ENCODE results near the gene RTN4R.
"Not testable (repeated sequence)": the region's sequence is repeated elsewhere in the genome, so short reads cannot be mapped to it uniquely, and the experiment has no call there.

The RTN4R gene

GRCh38 chr22:20269673-20270072 lies 1.6 kb upstream of the RTN4R start:
- not testable (repeated sequence) for DNase-seq

DNA sequence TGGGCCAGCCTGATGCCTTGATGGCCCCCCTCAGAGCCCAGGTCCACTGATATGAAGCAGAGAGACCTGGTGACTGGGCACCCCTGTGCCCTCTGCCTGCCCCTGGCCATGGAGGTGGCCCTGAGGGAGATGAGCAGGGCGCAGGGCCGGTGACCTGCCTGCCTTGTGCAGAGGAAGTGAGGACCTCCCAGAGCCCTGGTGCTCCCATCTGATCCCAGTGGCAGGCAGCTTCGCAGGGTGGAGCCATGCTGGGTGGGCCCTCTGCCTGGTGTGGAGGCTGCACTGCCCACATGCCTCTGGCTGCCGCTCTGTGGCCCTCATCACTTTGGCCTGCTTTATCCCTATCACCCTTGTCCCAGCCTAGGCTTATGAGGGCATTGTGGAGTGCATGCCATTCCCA lies 1.1 kb upstream of the RTN4R start:
- DNase-seq = not testable (repeated sequence)

- DNase-seq = peak; percentile 33
Measured at GRCh38 chr22:20267441-20268278, 458 bp downstream of the RTN4R start.

DNA sequence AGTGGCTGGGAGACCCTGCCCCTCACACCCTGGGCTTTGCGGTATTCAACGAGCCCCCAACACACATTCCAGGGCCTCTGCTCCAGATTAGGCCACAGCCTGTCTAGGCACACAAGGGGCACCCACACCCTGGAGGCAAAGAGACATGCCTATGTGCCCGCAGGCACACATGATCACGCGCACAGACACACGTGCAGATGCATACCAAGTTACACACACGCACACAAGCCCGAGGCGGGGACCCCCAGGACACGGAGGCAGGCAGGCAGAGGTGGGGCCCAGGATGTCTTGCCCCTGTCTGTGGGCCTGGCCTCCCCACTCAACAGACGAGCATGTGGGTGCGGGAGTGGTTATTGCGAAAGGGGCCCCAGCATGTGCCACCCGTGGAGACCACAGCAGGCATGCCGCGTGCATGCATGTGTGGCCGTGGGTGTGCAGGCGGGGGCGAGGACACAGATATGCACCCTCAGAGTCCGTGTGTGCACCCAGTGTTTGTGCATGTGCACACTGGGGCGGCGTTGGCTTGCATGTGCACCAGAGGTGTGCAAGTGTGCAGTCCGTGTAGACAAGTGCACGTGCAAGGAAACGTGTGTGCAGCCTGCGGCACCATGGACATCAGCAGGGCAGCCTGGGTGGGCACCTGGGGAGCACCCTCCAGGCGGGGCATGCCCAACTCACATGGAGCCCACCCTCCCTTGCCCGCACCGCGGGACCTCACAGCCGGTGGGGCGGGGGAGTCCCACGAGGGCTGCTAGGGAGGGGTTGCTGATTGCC lies 1.3 kb downstream of the RTN4R start:
- DNase-seq = not testable (repeated sequence)

DNA sequence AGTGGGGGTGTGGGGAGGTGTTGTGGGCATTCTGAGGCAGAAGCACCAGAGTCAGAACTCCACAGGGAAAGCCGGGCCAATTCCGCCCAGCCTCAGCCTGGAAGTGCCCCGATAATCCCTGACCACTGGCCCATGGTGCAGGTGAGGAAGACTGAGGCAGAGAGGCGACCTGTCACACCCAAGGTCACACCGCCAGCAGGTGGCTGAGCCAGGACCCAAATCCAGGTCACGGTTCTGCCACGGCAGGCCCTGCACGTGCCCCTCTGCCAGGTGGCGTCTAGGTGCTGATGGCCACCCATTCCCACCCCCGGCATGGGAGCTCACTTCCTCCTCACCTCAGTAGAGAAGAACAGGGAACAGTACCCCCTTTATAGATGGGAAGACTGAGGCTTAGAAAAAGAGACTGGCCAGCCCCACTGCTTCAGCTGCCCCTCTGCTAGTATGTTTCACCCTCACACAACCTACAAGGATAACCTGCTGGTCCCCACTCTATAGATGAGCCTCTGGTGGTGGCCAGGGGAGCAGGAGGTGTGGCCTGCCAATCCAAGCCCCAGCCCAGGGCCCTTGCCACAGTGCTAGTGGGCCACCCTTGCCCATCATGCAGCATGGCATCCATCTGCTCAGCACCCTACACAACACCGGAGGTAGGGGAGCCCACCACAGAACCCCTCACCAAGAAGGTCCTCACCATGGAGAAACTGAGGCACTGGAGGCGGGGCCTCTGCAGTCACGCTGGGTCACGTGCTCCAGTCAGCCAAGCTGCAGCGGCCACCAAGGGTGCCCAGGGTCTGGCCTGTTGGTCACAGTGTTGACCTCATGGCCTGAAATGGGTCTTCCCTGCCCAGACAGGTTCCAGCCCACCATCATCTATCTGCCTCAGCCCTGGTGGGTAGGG lies 2.1 kb downstream of the RTN4R start:
- DNase-seq = not testable (repeated sequence)

DNA sequence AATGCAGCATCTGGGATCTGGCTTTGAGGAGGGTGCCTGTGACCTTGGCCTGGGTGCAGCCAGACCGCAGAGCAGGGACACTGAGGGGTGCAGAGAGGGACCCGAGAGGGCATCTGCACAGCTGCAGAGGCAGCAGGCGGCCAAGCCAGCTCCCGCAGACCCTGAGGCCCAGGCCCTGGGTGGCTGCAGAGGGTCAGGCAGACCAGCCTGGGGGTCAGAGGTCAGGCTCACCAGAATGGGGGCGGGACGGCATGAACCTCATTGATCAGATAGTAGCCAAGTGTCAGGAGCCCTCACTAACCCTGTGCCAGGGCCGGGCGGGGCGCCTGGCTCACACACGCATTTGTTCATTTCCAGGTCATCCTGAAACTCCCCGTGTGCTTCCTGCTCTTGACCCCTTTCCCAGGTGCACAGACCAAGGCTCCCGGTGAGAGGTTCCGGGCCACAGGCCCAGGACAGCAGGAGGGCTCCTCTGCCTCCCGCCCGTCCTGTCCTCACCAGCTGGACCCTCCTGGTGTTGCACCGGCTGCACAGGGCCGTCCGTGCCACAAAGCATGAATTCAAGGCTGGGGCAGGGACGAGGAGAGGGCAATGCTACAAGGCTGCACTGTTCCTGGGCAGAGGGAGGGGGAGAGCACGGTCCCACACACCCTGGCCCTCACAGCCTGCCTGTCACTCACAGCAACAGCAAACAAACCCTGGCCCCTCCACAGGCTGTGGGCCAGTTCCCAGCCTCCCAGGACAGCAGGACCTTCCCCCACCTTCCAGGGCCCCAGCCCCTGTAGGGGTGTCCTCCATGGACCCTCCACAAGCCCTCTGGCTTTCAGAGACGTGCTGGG lies 3.3 kb downstream of the RTN4R start:
- DNase-seq = no peak

- DNase-seq = not testable (repeated sequence)
Measured at GRCh38 chr22:20263404-20264281, 4.5 kb downstream of the RTN4R start.

DNA sequence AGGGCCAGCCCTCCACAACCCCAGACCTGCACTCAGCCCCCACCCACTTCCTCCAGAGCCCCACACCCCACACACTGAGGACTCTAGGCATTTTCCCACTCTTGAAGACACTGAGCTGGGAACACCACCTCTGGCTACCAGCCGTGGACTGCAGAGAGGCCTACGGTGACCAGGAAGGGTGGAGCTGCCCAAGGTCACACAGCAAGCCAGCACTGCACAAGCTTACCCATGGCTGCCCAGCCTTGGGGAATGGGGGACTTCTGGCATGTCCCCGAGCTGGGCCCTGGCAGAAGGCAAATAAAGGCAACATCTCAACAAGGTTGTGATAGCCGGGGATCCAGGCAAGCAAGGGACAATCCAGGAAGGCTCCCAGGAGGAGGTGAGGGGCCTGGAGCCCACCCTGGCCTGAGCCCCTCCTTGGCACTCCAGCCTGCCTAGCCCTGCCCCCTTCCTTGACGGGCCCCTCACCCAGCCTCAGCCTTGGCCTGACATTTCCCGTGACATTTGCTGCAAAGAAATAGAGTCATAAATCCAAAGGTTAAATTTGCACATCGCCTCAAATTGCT lies 5.5 kb downstream of the RTN4R start:
- no peak for DNase-seq

- DNase-seq = no peak
Measured at GRCh38 chr22:20261848-20262581, 6.1 kb downstream of the RTN4R start.

DNA sequence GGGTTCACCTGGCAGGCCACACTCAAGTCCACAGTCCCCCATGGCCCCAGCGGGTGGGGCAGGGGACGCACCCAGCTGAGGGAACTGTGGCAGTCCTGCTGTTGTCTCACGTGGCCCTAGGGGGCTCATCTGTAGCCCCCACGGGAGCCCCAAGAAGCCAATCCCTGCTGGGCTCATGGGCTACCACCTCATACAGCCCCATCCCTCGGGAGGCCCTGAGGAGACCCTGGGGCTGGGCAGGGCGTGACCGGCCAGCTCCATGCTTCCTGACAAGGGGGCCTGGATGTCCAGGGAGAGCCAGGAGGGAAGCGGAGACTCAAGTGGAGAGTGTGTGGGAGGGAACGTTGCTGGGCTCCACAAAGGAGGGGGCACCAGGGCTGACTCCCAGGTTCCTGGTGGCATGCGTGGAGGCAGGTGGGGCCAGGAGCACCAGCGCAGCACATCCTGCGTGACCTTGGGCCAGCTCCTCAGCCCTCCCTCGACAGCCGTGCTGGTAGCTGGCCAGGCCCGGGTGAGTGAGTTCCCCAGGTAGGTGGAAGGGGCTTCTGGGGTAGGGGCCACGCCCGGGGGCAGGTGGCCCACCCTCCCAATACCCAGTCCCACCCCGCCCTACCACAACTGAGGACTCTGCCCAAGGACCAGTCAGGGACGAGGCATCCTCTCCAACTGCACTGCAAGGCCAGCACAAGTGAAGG lies 7.9 kb downstream of the RTN4R start:
- DNase-seq = no peak

DNA sequence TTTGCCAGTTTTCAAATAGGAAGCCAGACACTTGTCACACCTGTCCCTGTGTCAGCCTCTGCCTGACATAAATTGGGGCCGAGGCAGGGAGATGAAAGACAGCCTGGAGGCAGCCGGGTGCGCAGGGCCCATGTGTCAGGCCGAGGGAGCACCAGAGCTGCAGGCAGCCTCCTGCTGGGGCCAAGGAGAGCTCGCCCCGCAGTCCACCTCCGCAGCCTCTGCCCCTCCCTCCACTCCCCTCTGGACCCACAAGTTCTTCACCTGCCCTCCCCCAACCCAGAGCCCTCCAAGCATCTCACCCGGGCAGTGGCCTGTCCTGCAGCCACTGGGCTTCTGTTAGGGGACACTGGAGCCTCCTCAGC lies 8.8 kb downstream of the RTN4R start:
- no peak for DNase-seq

DNA sequence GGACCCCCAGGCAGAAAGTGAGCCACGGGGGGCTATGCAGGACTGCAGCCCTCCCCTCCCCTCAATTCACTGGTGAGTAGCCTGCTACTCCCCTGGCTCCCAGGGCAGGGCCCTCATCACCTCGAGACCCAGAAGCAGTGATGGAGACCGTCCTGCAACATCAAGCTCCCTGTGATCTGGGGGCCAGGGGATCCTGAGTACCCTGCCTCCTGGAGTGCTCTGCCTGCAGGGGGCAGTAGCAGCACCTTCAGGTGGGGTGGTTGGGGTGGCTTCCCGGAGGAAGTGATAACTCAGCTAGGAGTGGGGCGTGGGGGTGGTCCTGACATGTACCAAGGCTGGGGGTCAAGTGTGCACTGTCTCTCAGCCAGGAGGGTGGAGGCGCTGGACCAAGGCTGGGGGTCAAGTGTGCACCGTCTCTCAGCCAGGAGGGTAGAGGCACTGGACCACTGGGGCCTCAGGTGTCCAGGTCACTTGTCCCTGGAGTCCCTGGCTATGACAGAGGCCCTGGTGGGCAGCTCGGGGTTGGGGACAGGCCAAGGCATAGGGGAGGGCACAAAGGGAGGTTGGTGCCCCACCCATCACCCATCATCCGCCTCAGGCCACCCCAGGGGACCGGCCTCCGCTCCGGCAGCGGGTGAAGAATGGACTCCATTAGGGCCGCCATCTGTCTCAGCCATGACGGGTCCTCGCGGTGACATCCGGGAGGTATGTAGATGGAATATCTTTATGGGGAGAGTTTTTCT lies 9.4 kb downstream of the RTN4R start:
- DNase-seq = peak; percentile 53

- no peak for DNase-seq
Measured at GRCh38 chr22:20258021-20258299, 10.2 kb downstream of the RTN4R start.

- no peak for DNase-seq
Measured at GRCh38 chr22:20257212-20258020, 10.7 kb downstream of the RTN4R start.

GRCh38 chr22:20256551-20257211 lies 11.4 kb downstream of the RTN4R start:
- no peak for DNase-seq

DNA sequence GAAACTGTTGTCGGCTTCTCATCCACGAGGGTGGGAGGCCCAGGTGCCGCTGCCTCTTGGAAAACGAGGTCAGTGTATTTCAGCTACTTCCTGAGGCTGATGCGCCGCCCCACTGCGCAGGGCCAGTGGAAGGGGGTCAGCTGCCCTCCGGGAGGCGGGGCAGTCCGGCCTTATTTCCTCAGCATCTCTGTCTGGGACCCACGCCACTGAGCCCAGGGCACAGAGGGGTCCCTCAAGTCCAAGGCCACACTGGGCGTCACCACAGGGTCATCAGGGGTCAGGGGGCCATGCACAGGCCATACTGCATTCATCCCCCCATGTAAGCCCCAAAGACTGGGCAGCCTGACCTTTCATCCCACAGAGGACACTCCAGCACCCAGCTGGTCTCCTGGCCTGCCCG lies 12.1 kb downstream of the RTN4R start:
- no peak for DNase-seq

Measured in CD4-positive, alpha-beta T cell treated with Interleukin-6 for 4 hours (primary cell).